ENCODE results near the gene PCDHGC5. TPM values are rescaled to one million over a fixed set of nuclear protein-coding genes. Genes with fewer than 3 reads are reported as not detected.

Gene PCDHGC5
- total RNA-seq, 4 donors from 2014 or later = 0.16 to 1.5 (median 0.36) TPM; not detected in 1

- no peaks in the 10 kb centered on the region for H3K27me3 ChIP-seq
- H3K27ac ChIP-seq = peak overlapping the region; percentile 87 to 92 (median 90)
- H3K4me3 ChIP-seq = no peak overlapping the region
- H3K36me3 ChIP-seq = peaks cover 0 to 50% of the 10 kb centered on the region in 2 donors
- in situ Hi-C loops (cut with MboI; ENCODE audit: low sequenced_read_pairs in 4 of 4) (loop anchor here in 1 of 4 donors (5.0 kb wide), 2 partner anchors 38 to 47 kb away; partner anchors contain the start of gene PCDHGC3), intact Hi-C loops (cut with DNase I; ENCODE audit: low total_unique reads) (loop anchor here (1.0 to 5.0 kb wide), 8 partner anchors 11 to 1873 kb away; partner anchors contain the start of genes DIAPH1, PCDHGA12, PCDHGB7 and PCDHGC3)
- peaks cover 64 to 75% of the 10 kb centered on the region in 2 donors for H3K4me1 ChIP-seq
- H3K9me3 ChIP-seq = no peaks in the 10 kb centered on the region
- ATAC-seq (no peak), DNase-seq (no peak)
- no peak for TF ChIP-seq CTCF (IDR thresholded peaks at IDR 0.05 in 4 of 5, conservative IDR thresholded peaks at IDR 0.05 in 1 of 5)
- no peak for TF ChIP-seq POLR2A (IDR thresholded peaks at IDR 0.05)
Observed at GRCh38 chr5:141523991-141524390, 35.1 kb downstream of the PCDHGC5 start.

GRCh38 chr5:141524604-141525597 lies 36.0 kb downstream of the PCDHGC5 start:
- intact Hi-C loops (cut with DNase I; ENCODE audit: low total_unique reads) = loop anchor here (1.0 to 5.0 kb wide), 9 partner anchors 12 to 1872 kb away; partner anchors contain the start of genes DIAPH1, PCDHGA12, PCDHGB7 and PCDHGC3

GRCh38 chr5:141525653-141526052 lies 36.8 kb downstream of the PCDHGC5 start:
- peaks cover 64 to 73% of the 10 kb centered on the region in 2 donors for H3K4me1 ChIP-seq
- no peak for ATAC-seq
- no peak overlapping the region for H3K4me3 ChIP-seq
- no peaks in the 10 kb centered on the region for H3K9me3 ChIP-seq
- no peak for DNase-seq
- no peaks in the 10 kb centered on the region for H3K27me3 ChIP-seq
- peaks cover 0 to 50% of the 10 kb centered on the region in 2 donors for H3K36me3 ChIP-seq
- TF ChIP-seq POLR2A (IDR thresholded peaks at IDR 0.05) = no peak
- TF ChIP-seq CTCF (IDR thresholded peaks at IDR 0.05 in 4 of 5, conservative IDR thresholded peaks at IDR 0.05 in 1 of 5) = no peak
- intact Hi-C loops (cut with DNase I; ENCODE audit: low total_unique reads) = loop anchor here (1.0 to 2.0 kb wide), 4 partner anchors 17 to 204 kb away; partner anchors contain the start of gene PCDHGB7
- in situ Hi-C loops (cut with MboI; ENCODE audit: low sequenced_read_pairs in 4 of 4) = loop anchor here in 1 of 4 donors (5.0 kb wide), 1 partner anchor 48 kb away; the partner anchor contains the start of gene PCDHGC3
- H3K27ac ChIP-seq = peak overlapping the region; percentile 87 to 92 (median 90)

More at GRCh38 chr5:141524604-141525597, 36.0 kb downstream of the PCDHGC5 start:
- Histone ChIP-seq H3K27me3 (no peaks in the 10 kb centered on the region), H3K9me3 (no peaks in the 10 kb centered on the region), H3K36me3 (peaks cover 0 to 50% of the 10 kb centered on the region in 2 donors), H3K27ac (peak overlapping the region; percentile 87 to 92 (median 90)), H3K4me1 (peaks cover 64 to 75% of the 10 kb centered on the region in 2 donors), H3K4me3 (no peak overlapping the region)
- peak; percentile 58 to 65 for ATAC-seq
- DNase-seq = peak; percentile 88 to 94
- in situ Hi-C loops (cut with MboI; ENCODE audit: low sequenced_read_pairs in 4 of 4) = loop anchor here in 2 of 4 donors (5.0 kb wide), 2 partner anchors 37 to 48 kb away; partner anchors contain the start of gene PCDHGC3 (in 2 of the 2)
- TF ChIP-seq POLR2A (IDR thresholded peaks at IDR 0.05) (no peak), CTCF (IDR thresholded peaks at IDR 0.05 in 4 of 5, conservative IDR thresholded peaks at IDR 0.05 in 1 of 5) (peak; percentile 98 to 99 (median 99))

GRCh38 chr5:141527426-141527825 lies 38.5 kb downstream of the PCDHGC5 start:
- in situ Hi-C loops (cut with MboI; ENCODE audit: low sequenced_read_pairs in 4 of 4) = loop anchor here in 1 of 4 donors (5.0 kb wide), 1 partner anchor 50 kb away; the partner anchor contains the start of gene PCDHGC3
- intact Hi-C loops (cut with DNase I; ENCODE audit: low total_unique reads) = no loop called here
- peaks cover 50 to 55% of the 10 kb centered on the region in 2 donors for H3K4me1 ChIP-seq
- peaks cover 0 to 58% of the 10 kb centered on the region in 2 donors for H3K36me3 ChIP-seq
- H3K27ac ChIP-seq = peak overlapping the region; percentile 79 to 88 (median 86)
- no peaks in the 10 kb centered on the region for H3K27me3 ChIP-seq
- H3K4me3 ChIP-seq = no peak overlapping the region
- H3K9me3 ChIP-seq = no peaks in the 10 kb centered on the region
- TF ChIP-seq CTCF (IDR thresholded peaks at IDR 0.05 in 4 of 5, conservative IDR thresholded peaks at IDR 0.05 in 1 of 5) (no peak), POLR2A (IDR thresholded peaks at IDR 0.05) (no peak)
- DNase-seq (no peak), ATAC-seq (no peak)

All from gastrocnemius medialis (tissue), 4 donors.